GM12865 (cell line): ENCODE measurements around the gene NTNG2.

Experiments
- DNase-seq: peaks from one replicate; pipeline ENCODE4 v3.0.0; 2010; ENCODE audit warnings: low read depth
- H3K4me3 ChIP-seq: 2 replicates; pipeline ENCODE4 v1.5.1; 2011; ENCODE audit warnings: mild to moderate bottlenecking, low read depth, low read length, control low read depth
- CTCF ChIP-seq: IDR thresholded peaks from 2 replicates; pipeline ENCODE4 v1.5.1; 2011; ENCODE audit warnings: low read length, control low read depth, low read depth, inconsistent platforms; ENCODE audit not compliant: insufficient read depth; ENCODE audit errors: missing control alignments

The NTNG2 gene

GRCh38 chr9:132136151-132136780 lies 25.6 kb upstream of the NTNG2 start:
- no peak for TF ChIP-seq CTCF
- no peak for DNase-seq
- H3K4me3 ChIP-seq = no peak overlapping the region

GRCh38 chr9:132141344-132141947 lies 20.4 kb upstream of the NTNG2 start:
- no peak overlapping the region for H3K4me3 ChIP-seq
- no peak for TF ChIP-seq CTCF
- DNase-seq = no peak

- DNase-seq = no peak
- H3K4me3 ChIP-seq = no peak overlapping the region
Measured at GRCh38 chr9:132141948-132142594, 19.8 kb upstream of the NTNG2 start.

GRCh38 chr9:132142924-132143323 lies 18.9 kb upstream of the NTNG2 start:
- no peak for TF ChIP-seq CTCF
- no peak for DNase-seq

More at GRCh38 chr9:132141948-132142594, 19.8 kb upstream of the NTNG2 start:
- no peak for TF ChIP-seq CTCF

GRCh38 chr9:132143359-132143758 lies 18.5 kb upstream of the NTNG2 start:
- no peak for TF ChIP-seq CTCF
- no peak for DNase-seq

More at GRCh38 chr9:132142924-132143323, 18.9 kb upstream of the NTNG2 start:
- no peak overlapping the region for H3K4me3 ChIP-seq

GRCh38 chr9:132144708-132145365 lies 17.0 kb upstream of the NTNG2 start:
- DNase-seq = peak; percentile 20
- no peak overlapping the region for H3K4me3 ChIP-seq
- TF ChIP-seq CTCF = no peak

More at GRCh38 chr9:132143359-132143758, 18.5 kb upstream of the NTNG2 start:
- H3K4me3 ChIP-seq = no peak overlapping the region
